ENCODE data around the gene MARVELD1. TPM values are rescaled to one million over a fixed set of nuclear protein-coding genes. Genes with fewer than 3 reads are reported as not detected.

MARVELD1 gene
- total and polyA plus RNA-seq, 2 of the 8 experiments (the other 6 are each of a cell fraction or from before 2014, with no cell fraction given): 28.1 to 37.3 TPM

GRCh38 chr10:97718659-97719142 lies 5.2 kb downstream of the MARVELD1 start:
- POLR2A ChIA-PET (ENCODE audit: partially characterized antibody): interaction anchor here (0.8 to 12.5 kb wide), 4 partner anchors 10 to 40 kb away, joined by 3 to 234 read pairs (median 7); partner anchors contain the start of genes AVPI1 and ZFYVE27
- no peak overlapping the region for H2BK12ac ChIP-seq (ENCODE audit: low read depth, low read length)
- WGBS, 2 experiments (ENCODE audit: extremely low coverage in 1 of 2, insufficient coverage in 1 of 2, insufficient read length in 1 of 2, insufficient replicate concordance in 2 of 2, low coverage in 1 of 2, low lambda C conversion rate in 2 of 2, missing lambda C conversion rate in 1 of 2): 83% methylated on average over 8 of the region's 8 CpGs; no CpG with 5 or more reads in 1 of the 2 experiments
- peaks cover 0 to 14% (median 8%) of the 10 kb centered on the region in 4 experiments; a peak in 6 of 7 replicates for H3K4me1 ChIP-seq (replicated peaks in 1 of 4; ENCODE audit: control insufficient read depth in 3 of 4, insufficient read depth in 4 of 4, low read length in 3 of 4)
- no peak overlapping the region for H3K4me3 ChIP-seq (ENCODE audit: extremely low read depth in 1 of 4, insufficient read depth in 2 of 4, low read depth in 3 of 4, low read length in 4 of 4)
- H3K9me3 ChIP-seq (ENCODE audit: insufficient read depth in 2 of 2, low read depth in 1 of 2, low read length in 1 of 2): no peaks in the 10 kb centered on the region
- no peak overlapping the region for H4K8ac ChIP-seq (ENCODE audit: extremely low read depth, insufficient read depth, low read length)
- peaks cover 8% of the 10 kb centered on the region; the same call in 1 of the 2 replicates for H3K23me2 ChIP-seq (ENCODE audit: low read depth, low read length)
- H2BK5ac ChIP-seq (ENCODE audit: low read depth, low read length): peak overlapping the region; percentile 62; the same call in 1 of the 2 replicates
- FAIRE-seq: no peak
- no peak overlapping the region for H3K23ac ChIP-seq (ENCODE audit: insufficient read length)
- H3K4me2 ChIP-seq (ENCODE audit: insufficient read depth in 1 of 2, low read depth in 2 of 2, low read length in 2 of 2): peak overlapping the region in 1 of 2 experiments; percentile 16; a peak in 1 of 4 replicates
- no peak overlapping the region for H2BK20ac ChIP-seq (ENCODE audit: low read length)
- H2AK5ac ChIP-seq (ENCODE audit: low read depth, low read length): no peak overlapping the region
- no peak overlapping the region; a peak in 1 of 7 replicates for H3K9ac ChIP-seq (replicated peaks in 1 of 4; ENCODE audit: extremely low read depth in 1 of 4, low read depth in 3 of 4, low read length in 3 of 4)
- CTCF ChIA-PET (ENCODE audit: partially characterized antibody): interaction anchor here (0.6 to 20.9 kb wide), 8 partner anchors 11 to 274 kb away, joined by 3 to 773 read pairs (median 4); partner anchors contain the start of gene ZFYVE27
- H3K79me2 ChIP-seq (ENCODE audit: control insufficient read depth in 1 of 2, insufficient read depth in 2 of 2, low read length in 2 of 2): peaks cover 0 to 5% of the 10 kb centered on the region in 2 experiments; a peak in 1 of 4 replicates
- H2AFZ ChIP-seq (ENCODE audit: low read length): no peak overlapping the region
- H3K36me3 ChIP-seq (ENCODE audit: control insufficient read depth in 2 of 4, insufficient read depth in 4 of 4, low read length in 3 of 4): peaks cover 0 to 16% (median 4%) of the 10 kb centered on the region in 4 experiments; a peak in 3 of 8 replicates
- H4K91ac ChIP-seq (replicated peaks; ENCODE audit: insufficient read length, low read length): peak overlapping the region; percentile 57
- 0 out of 2 replicates have a peak overlapping the region, but pooled peaks have one; percentile 12 for H2BK15ac ChIP-seq (ENCODE audit: low read length)
- no peak overlapping the region for H3K56ac ChIP-seq (replicated peaks; ENCODE audit: insufficient read length, low read depth, low read length)
- no peak overlapping the region for H3K27ac ChIP-seq (ENCODE audit: low read depth, low read length)
- H3K27me3 ChIP-seq (replicated peaks in 1 of 4; ENCODE audit: control insufficient read depth in 3 of 4, extremely low read depth in 1 of 4, insufficient read depth in 3 of 4, low read length in 3 of 4): no peaks in the 10 kb centered on the region
- no peaks in the 10 kb centered on the region for H4K20me1 ChIP-seq (replicated peaks in 1 of 2; ENCODE audit: control insufficient read depth in 1 of 2, insufficient read depth in 2 of 2, low read length in 2 of 2)
- no peak overlapping the region for H3K18ac ChIP-seq (ENCODE audit: extremely low read depth, low read length)
- H2BK120ac ChIP-seq (replicated peaks; ENCODE audit: low read depth, low read length): no peak overlapping the region
- 0 out of 2 replicates have a peak, but pooled peaks cover 2% of the 10 kb centered on the region for H3K79me1 ChIP-seq (ENCODE audit: low read depth, low read length)
- no peak overlapping the region for H3K14ac ChIP-seq (ENCODE audit: insufficient read length)
- H3K4ac ChIP-seq (replicated peaks; ENCODE audit: insufficient read length, low read depth, low read length): no peak overlapping the region
- DNase-seq (ENCODE audit: low read depth in 1 of 2, low spot score in 2 of 2): no peak
- no peak overlapping the region for H4K5ac ChIP-seq (ENCODE audit: insufficient read length, low read depth, low read length)
- TF ChIP-seq MAX (IDR thresholded peaks at IDR 0.05) (no peak), CBX5 (IDR thresholded peaks at IDR 0.05; ENCODE audit: low read depth, low read length) (no peak), CHD2 (IDR thresholded peaks at IDR 0.05; ENCODE audit: low read length) (no peak), HDAC6 (IDR thresholded peaks at IDR 0.05; ENCODE audit: low read depth, low read length) (no peak), JUND (IDR thresholded peaks at IDR 0.05; ENCODE audit: low read length) (no peak), POU5F1 (IDR thresholded peaks at IDR 0.05; ENCODE audit: low read depth, low read length) (no peak), CTCF (IDR thresholded peaks at IDR 0.05; ENCODE audit: control extremely low read depth in 1 of 3, insufficient read depth in 1 of 3, low read depth in 1 of 3, low read length in 3 of 3) (no peak), POLR2AphosphoS5 (IDR thresholded peaks at IDR 0.05; ENCODE audit: low read depth, low read length) (no peak), EZH2 (IDR thresholded peaks at IDR 0.05; ENCODE audit: low read depth, low read length, severe bottlenecking) (no peak)
